GM18511 (cell line): ENCODE results near the gene PIGU.

Source experiments
- ATAC-seq: cut with Tn5 transposase; IDR thresholded peaks from one replicate; pipeline ENCODE4 v1.9.1; 2021; ENCODE audit warnings: mild to moderate bottlenecking, moderate library complexity; ENCODE audit not compliant: unreplicated experiment

PIGU gene

DNA sequence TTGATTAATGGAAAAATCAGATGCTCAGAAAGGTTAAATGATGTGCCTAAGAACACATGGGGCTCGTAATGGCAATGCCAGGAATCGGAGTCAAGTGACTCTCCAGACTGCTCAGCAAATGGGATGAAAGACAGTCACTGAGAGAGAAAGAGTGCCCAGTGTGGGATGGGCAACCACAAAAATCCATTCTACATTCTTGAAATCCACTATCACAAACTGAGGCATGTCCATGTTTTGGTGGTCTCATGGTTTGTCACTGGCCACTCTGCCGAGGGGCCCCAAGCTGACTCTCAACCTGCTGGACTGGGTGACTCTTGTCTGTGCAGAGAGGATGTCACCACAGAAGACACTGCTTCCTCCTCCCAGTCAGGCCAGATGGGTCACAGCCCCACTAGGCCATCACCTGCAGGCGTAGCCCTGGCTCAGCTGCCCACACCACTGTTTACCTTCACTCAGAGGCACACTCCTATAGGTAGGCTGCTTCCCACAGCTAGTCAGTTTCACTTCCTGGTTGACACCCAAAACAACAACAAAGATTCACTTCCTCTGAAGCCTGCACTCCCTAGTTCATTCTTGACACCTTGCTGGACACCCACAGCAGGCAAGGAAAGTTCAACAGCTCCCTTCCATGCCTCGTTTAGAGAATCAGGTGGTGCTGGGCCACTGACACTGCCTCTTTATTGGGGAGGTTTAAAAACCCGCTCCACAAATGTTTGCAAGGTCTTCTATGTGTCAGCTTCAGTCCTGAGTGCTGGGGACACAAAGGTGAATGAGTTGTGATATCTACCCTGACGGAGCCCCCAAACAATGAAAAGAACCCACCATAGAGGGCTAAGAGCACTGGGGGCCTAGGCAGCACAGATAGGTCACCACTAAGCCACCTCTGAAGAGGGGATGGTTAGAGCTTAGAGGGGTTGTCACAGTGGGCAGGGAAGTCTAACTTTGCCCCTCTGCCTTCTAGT lies 96.6 kb downstream of the PIGU start:
- ATAC-seq = peak; percentile 60

DNA sequence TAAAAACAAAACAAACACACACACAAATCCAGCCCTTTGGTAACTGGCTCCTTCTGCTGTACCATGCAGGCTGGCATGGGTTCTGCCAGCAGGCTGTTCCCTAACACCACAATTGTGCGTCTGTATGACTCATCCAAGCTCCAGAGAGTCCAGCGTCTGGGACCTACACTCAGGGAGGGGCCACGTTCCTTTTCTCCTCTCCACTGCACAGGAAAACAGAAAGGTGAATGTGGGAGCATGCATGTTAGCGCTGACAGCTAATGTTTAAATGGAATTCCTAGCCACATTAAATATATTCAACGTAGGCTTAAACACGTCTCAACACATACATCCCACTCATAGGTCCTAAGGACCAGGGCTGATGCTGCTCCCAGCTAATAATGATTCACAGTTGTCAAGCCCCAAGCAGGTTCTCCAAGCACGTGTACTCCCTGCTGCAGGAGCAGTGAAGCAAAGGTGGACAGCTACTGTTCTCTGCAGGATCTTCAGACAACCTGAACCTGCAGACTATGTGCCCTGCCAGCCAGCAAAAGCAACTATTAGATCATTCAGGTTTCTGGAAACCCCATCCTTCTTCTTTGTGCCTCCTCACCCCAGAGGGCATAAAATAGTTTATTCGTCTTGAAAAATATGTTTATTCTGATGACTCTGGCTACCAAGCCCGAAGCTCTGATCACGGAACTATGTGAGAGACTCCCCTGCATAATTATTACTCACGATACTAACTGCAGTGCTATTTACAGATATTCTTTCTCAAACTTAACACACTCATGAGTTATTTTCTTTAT lies 97.5 kb downstream of the PIGU start:
- ATAC-seq = no peak

DNA sequence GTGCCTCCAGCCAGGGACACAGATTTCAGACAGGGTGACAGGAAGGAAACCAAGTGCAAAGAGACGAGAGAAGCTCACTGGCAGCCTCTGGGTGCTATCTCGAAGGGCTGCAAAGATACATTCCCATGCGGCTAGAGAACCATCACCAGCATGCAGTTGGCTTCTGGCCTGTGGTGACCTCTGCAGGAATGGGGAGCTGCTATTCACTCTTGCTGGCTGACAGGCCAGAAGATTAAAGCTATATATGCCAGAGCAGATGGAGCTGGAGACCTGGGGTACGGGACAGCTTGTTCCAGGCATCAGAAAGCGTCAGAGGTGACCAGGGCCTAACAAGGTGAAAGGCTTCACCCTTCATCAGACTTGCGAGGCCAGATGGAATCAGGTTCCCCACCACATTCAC lies 98.4 kb downstream of the PIGU start:
- no peak for ATAC-seq

DNA sequence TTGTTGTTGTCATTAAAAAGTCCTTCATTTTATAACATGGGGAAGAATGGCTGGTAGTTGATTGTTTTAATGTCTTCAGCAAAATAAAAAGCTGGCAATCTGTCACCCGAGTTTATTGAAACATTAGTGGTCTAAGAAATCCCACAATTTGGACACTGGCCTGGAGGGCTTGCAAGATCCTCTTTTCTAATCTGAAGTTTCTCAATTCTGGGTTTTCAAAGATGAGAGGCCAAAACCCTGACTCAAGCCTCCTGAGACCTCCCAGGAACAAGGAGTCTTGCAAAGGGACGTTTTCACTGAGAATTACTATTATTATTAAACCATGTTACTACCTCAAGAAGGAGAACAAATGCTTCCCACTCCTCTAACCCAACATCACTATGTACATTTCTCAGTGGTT lies 98.9 kb downstream of the PIGU start:
- no peak for ATAC-seq

DNA sequence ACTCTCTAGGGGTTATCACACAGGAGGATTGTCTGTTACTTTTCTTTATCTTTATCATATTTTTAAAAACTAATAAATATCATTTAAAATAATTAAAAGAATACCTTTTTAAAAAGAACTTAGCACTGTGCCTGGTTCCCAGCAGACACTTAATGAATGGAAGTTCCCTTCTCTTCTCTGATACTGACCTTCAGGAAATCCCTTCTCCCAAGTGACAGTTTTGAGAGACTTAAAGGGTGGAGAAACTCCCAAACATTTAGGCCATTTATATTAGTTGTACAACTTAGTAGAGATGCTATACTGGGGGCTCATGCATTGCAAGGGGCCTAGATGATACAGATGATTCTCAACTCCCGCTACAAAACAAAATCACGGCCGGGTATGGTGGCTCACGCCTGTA lies 99.8 kb downstream of the PIGU start:
- no peak for ATAC-seq

DNA sequence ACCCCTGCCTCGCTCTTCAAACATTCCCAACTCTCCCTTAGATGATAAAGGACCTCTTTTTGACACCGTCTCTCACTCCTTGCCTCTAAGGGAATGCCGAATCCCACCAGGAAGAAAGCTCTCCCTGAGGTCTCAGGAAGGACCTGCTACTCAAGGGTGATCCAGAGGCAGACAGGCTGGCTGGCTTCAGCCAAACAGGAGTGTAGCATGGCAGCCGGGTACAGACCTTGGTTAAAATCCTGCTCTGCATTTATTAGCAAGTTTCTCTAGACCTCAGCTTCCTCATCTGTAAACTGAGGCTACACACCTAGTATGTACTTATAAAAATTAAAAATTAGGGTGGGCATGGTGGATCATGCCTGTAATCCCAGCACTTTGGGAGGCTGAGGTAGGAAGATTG lies 101.1 kb downstream of the PIGU start:
- no peak for ATAC-seq

DNA sequence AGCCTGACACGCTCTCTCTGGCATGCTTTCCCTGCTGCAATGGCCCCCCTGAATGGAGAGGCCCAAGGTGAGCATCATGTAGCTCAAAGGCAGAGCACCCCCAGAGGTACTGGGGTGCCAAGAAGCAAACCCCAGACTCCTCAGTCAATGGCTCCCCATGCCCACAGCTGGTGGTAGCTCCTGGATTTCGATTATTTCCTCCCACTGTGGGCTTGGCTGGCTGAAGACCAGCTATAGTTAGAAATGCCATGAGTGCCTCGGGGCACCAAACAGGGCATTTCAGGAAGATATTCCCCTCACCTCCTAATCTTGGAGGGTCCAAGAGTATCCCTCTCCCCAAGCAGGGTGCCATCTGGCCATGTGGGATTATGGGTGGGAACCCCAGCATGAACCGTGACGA lies 101.6 kb downstream of the PIGU start:
- ATAC-seq = no peak

DNA sequence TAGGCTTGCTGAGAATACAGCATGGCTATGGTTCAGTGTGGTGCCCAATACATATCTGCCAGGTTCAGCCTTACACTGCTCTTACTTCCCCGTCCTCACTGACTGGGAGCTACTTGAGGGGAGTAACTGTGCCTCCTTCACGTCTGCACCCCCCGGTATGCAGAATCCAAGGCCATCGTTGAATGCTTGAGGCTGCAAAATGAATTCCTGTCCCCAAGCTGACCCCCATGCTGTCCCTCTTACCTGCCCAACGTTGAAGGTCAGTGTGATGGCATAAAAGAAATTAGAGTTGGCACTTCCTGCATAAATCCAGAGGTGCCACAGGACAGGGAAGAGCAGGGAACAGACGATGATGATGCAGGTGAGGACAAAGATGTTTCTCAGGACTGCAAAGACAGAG lies 102.0 kb downstream of the PIGU start:
- ATAC-seq = no peak

DNA sequence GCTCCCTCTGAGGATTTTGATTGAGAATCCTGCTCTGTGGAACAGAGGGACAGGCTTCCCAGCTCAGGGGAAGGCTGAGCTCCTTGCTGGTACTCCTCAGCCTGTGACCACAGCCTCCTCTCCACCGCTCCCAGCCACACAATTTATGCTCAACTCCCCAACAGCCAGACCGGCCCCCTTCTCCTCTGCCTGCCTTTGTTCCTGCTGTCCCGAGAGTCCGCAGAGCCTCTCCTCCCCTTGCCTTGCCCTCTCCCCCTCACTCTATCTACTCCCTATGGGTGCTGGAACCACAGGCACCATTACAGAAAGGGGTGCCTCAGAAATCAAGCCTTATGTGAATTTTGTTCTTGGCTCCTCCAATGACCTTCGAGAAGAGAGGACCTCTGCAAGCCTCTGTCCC lies 102.5 kb downstream of the PIGU start:
- no peak for ATAC-seq

DNA sequence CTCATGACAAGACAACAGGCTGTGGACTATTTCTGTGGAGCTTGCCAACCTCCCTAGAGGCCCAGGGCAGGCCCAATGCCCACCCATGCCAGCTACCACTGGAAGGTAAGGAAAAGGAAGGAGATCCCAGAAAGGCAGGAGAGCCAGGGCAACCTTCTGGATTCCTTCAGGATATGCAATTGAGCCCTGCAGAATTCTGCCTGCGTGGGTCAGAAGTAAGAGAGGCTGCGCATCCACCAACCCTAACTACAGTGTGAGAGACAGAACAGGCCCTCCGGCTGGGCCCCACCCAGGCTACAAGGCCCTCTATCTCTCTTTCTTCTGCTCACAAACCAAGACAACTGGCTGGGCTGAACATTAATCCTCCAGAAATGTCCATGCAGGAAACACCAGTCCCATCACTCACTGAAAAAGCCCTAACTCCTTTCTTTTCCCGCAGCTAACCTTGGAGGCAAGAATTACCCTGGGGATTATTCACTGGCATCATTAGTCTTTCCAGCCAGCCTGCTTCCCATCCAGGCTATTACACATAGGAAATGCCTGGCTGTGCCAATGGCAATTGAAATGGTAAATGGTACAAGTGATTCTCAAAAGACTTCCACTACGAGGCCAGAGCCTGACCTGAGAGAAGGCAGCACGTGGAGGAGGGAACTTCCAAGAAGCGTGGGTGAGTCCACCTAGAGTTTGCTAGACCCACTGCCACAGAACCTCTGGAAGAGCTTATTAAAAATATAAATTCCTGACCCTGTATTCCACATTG lies 103.2 kb downstream of the PIGU start:
- ATAC-seq = no peak

DNA sequence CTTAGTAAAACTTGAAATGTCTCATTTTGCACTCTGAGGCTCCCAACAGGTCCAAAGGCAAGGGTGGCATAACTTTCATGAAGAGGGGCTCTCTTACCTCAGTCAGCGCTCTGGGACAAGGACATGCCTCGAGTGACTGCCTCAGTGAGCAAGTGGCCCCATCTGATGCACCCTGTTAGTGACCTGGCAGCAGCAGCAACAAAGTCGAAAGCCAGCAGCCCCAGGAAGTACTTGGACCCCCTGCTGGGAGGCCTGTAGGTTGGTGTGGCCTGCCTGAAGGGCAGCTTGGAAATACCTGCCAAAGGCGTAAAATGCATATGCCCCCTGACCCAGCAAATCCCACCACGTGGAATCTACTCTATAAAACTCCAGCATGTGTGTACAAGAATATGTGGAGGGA lies 105.1 kb downstream of the PIGU start:
- ATAC-seq = no peak

DNA sequence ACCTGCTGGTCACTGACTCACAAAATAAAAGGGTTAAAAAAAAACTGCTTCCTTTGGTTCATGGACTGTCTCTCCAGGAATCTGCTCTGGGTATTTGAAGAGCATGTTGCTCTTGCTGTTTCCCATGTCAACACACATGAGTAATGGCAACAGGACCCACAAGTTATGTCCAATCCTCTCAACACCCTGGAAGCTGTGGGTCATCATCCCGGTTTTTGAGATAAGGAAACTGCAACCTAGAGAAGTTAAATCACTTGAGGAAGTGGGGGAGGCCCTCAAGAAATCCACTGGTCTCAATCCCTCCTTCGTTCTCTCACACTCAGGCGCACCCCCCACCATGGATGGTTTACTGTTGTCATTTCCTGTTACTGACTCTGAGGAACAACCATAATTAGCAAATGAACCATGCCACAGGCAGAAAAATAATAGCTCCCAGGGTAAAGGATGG lies 106.0 kb downstream of the PIGU start:
- ATAC-seq = no peak

DNA sequence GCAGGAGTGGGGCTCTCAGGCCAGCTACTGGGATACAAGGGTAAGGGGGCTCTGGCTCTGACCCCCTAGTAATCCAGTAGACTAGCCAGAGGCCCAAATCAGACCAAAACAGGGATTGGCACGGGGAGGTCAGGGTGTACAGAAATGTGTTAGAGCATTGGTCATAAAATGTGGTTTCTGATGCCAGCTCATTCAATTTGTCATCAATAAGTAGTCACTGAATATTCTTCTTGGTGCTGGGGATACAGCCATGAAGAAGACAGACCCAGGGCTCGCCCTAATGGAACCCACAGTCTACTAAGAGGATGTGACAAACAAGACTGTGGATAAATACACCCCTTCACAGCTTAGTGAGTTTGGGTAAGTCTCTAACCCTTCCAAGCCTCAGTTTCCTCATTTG lies 107.3 kb downstream of the PIGU start:
- no peak for ATAC-seq

DNA sequence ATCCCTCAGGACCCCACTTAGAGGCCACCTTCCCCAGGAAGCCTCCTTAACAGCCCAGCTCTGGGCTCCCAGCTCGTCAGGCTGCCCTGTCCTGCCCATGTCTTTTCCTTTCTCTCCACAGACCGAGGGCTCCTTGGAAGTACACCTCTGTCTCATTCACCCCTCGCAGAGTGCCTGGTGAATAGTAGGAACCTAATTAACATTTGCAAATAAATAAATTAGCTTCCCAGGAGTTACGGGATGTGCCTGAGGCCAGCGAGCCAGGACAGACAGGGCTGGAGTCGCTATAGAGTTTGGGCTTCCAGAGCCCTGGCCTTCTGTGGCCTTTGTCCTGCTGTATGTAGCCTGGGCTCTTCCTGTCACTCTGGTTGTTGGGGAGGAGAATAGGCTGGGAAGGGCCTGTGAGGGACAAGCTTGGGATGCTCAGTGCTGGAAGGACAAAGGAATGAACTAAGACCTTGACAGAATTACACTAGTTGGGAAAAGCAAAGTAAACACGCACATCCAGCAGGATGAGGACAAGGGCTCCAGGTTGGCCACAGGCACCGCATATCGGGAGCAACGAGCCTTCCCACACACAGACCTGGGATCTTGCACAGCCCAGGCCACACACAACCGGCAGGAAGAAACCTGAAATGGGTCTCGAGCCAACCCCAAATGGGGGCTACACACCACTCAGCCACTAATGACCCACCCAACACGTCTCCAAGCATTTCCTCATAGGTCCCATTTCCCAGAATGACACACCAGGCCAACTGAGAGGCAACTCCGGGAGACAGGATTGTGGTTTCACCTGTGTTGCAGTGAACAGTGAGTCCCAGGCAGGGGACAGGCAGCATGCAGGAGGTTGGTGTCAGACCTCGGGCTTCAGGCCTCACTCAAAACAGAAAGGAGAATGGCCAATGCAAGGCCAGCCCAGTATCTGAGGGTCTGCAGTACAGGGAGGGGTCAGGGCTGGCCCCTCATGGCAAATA lies 108.7 kb downstream of the PIGU start:
- no peak for ATAC-seq

DNA sequence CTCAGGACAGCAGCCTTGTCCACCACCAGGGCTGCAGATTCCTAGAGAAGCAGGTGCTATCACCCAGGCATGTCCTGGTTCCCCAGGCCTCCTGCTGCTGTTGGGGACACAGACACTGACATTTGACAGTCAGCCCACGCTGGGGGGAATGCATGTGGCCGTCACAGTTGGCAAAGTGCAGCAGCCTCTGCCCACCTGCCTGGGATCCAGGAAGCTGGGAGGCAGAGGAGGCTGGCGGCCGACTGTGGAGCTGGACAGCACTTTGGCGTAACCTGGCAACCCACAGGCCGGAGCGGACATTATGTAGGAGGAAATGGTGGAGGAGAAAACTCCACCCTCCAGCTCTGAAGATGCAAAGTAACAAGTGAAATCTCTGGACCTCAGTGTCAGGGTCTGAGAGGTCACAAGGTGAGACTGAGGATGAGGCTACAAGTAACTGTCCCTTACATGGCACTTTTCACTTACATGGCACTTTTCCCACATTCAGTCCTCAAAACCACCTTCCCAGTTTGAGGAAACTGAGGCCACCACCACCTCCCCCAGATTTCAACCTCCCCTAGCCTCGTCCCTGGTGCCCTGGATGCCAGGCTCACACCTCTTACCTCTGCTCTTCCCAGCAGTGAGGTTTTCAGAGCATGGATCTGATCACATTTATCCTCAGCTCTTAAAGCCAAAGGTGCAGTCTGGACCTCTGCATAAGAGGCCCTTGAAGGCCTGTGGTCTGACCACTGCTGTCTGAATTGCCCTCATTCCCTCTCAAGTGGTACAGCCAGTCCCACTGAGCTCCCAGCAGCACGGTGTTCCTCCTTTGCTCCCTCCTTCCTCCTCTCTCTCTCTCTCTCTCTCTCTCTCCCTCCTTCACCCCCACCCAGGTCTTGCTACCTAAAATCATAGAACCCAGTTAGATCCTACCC lies 109.7 kb downstream of the PIGU start:
- no peak for ATAC-seq

DNA sequence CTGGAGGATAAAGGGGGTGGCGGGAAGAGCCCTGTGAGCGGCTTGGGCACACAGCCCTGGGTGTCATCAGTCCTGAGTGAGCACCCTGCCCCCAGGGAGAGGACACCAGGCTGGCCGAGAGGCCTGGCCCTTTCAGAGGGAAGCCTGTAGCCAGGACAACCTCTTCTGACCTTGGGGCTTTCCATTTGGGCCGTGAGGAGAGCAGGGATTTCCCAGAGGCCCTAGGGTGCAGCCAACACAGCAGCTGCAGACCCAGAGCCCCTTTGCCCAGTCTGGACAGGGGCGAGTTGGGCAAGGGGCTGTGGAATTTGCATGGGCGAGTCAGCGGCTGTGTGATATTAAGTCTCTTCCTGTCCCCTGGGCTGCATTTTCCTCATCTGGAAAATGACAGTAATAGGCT lies 112.1 kb downstream of the PIGU start:
- no peak for ATAC-seq

DNA sequence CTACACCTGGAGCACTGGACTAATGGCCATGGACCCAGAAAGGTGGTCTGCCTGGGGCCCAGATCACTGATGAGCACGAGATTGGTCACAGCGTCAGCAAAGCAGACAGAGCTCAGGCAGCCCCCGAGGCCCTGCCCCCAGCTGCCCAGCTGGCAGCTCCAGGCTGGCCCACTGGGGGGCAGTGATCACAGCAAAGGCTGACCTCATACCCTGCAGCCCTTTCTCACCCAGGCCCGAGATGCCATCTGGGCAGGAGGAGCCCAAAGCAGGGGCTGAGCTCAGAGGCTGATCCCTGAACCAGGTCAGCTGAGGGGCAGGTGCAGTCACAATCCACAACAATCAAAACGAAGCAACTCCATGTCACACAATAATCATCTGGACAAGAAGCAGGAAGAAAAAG lies 114.3 kb downstream of the PIGU start:
- no peak for ATAC-seq

DNA sequence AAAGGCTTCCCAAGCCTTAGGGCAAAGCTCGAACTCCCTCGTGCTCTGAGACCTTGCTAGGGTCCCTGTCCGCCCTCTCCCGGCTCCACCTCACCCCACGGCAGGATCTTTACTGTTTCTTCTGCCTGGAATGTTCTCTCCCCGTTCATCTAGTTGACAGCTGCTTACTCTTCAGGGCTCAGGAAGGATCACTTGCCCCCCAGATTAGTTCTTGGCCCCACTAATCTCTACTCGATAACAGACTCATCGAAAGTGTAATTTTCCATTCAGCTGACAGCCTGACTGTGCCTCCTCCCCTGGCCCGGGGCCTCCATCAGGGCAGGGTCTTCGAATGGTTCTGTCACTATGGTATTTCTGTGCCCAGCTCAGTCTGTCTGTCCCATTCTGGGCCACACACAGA lies 115.2 kb downstream of the PIGU start:
- no peak for ATAC-seq

DNA sequence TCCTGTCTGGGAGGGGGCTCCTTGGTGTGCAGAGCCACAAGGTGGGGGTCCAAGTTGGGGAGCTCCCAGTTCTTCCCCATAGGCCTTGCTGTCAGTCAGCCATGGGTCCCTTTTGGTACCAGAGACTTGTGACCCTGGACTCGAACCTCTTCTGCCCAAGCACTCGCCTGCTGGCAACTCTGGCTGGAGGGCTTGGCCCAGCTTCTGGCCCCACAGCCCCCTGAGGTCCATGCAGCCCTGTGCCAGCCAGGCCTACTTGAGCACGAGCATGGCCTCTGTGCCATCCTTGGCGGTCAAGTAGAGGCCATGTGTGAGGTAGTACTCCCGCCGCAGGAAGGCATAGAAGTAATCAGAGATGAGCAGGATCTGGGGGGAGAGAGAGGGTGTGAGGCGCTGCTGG lies 116.3 kb downstream of the PIGU start:
- no peak for ATAC-seq
